Gastrocnemius medialis (tissue), 4 donors: ENCODE measurements around the gene TIGD1. TPM values are rescaled to one million over a fixed set of nuclear protein-coding genes. Genes with fewer than 3 reads are reported as not detected.

ENCODE experiments used
- ATAC-seq, 2 donors: fragments of 150-250 bp; one replicate each; pipeline ENCODE4 v1.9.1; 2016
- DNase-seq, 2 donors: peaks; one replicate each; pipeline ENCODE4 v3.0.0-alpha.2; 2019
- H3K27ac ChIP-seq, 4 donors: fragments of 200-600 bp; sonication (generic); 1 replicate in 1 of 4; 2 replicates in 3 of 4; pipeline ENCODE4 v1.5.1; 2016 to 2018; ENCODE audit warnings: mild to moderate bottlenecking in 2 of 4, moderate library complexity in 1 of 4
- H3K27me3 ChIP-seq, 3 donors: fragments of 200-600 bp; sonication (generic) in 2 of 3; 1 replicate in 1 of 3; 2 replicates in 2 of 3; pipeline versions ENCODE4 v1.5.1 to v1.6.0; 2016 to 2019; ENCODE audit warnings: mild to moderate bottlenecking in 1 of 3, moderate library complexity in 1 of 3
- H3K36me3 ChIP-seq, 2 donors: fragments of 200-600 bp; sonication (generic) in 1 of 2; one replicate each; pipeline ENCODE4 v1.5.1; 2017 to 2018
- H3K4me1 ChIP-seq, 2 donors: fragments of 200-600 bp; sonication (generic) in 1 of 2; one replicate each; pipeline ENCODE4 v1.5.1; 2016 to 2017; ENCODE audit warnings: mild to moderate bottlenecking in 2 of 2
- H3K4me3 ChIP-seq, 4 donors: fragments of 200-600 bp; sonication (generic) in 3 of 4; 1 replicate in 1 of 4; 2 replicates in 3 of 4; pipeline ENCODE4 v1.5.1; 2016 to 2019; ENCODE audit warnings: mild to moderate bottlenecking in 2 of 4
- H3K9me3 ChIP-seq, 3 donors: fragments of 200-600 bp; sonication (generic) in 2 of 3; 1 replicate in 1 of 3; 2 replicates in 2 of 3; pipeline ENCODE4 v1.5.1; 2016 to 2019
- POLR2A ChIP-seq, 2 donors: fragments of 450-650 bp; IDR thresholded peaks; one replicate each; pipeline ENCODE4 v1.6.1; 2017; ENCODE audit warnings: antibody characterized with exemption in 2 of 2, mild to moderate bottlenecking in 2 of 2, moderate library complexity in 2 of 2
- in situ Hi-C, 4 donors: fragments of 200-750 bp; cut with MboI; loops; one replicate each; pipeline versions ENCODE4 v1.15.0 to v1.8.0; 2017; ENCODE audit warnings: low sequenced_read_pairs in 4 of 4
- intact Hi-C: fragments of 100-400 bp; cut with DNase I; formaldehyde crosslinking; loops from one replicate; pipeline ENCODE4 v1.15.1; 2023; ENCODE audit warnings: low total_unique reads
- total RNA-seq, 4 donors: library from RNA; depleted of rRNA; stranded (reverse); fragments of >200 nt; gene quantifications; one replicate each; pipeline versions ENCODE4 v1.1.0 to v1.2.3, GENCODE V29; 2016
- TF ChIP-seq, protein P1 (sequence below), 5 experiments: fragments of 450-650 bp in 3 of 5; fragments of 200-600 bp in 2 of 5; sonication (generic) in 2 of 5; IDR thresholded peaks in 4 of 5; conservative IDR thresholded peaks in 1 of 5; 1 replicate in 4 of 5; 2 replicates in 1 of 5; pipeline ENCODE4 v1.5.1; 2016 to 2019; ENCODE audit warnings: antibody characterized with exemption in 5 of 5, mild to moderate bottlenecking in 3 of 5, moderate library complexity in 3 of 5

TIGD1 gene
- total RNA-seq, 4 donors from 2014 or later: 1.4 to 3.0 (median 2.1) TPM

- TF ChIP-seq, protein P1, sequence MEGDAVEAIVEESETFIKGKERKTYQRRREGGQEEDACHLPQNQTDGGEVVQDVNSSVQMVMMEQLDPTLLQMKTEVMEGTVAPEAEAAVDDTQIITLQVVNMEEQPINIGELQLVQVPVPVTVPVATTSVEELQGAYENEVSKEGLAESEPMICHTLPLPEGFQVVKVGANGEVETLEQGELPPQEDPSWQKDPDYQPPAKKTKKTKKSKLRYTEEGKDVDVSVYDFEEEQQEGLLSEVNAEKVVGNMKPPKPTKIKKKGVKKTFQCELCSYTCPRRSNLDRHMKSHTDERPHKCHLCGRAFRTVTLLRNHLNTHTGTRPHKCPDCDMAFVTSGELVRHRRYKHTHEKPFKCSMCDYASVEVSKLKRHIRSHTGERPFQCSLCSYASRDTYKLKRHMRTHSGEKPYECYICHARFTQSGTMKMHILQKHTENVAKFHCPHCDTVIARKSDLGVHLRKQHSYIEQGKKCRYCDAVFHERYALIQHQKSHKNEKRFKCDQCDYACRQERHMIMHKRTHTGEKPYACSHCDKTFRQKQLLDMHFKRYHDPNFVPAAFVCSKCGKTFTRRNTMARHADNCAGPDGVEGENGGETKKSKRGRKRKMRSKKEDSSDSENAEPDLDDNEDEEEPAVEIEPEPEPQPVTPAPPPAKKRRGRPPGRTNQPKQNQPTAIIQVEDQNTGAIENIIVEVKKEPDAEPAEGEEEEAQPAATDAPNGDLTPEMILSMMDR (IDR thresholded peaks at IDR 0.05 in 4 of 5, conservative IDR thresholded peaks at IDR 0.05 in 1 of 5): no peak
- no peak for TF ChIP-seq POLR2A (IDR thresholded peaks at IDR 0.05)
- no peak for ATAC-seq
- intact Hi-C loops: no loop called here
- H3K27ac ChIP-seq: peak overlapping the region; percentile 85 to 93 (median 88)
- DNase-seq: peak in 1 of 2 donors; percentile 44
- H3K36me3 ChIP-seq: peaks cover 0 to 31% of the 10 kb centered on the region in 2 donors
- in situ Hi-C loops: no loop called here
- H3K9me3 ChIP-seq: no peaks in the 10 kb centered on the region
- no peaks in the 10 kb centered on the region for H3K27me3 ChIP-seq
- peak overlapping the region in 1 of 4 donors; percentile 3 for H3K4me3 ChIP-seq
- peaks cover 43 to 60% of the 10 kb centered on the region in 2 donors for H3K4me1 ChIP-seq
These were observed 27.5 kb upstream of the TIGD1 start for GRCh38 chr2:232577841-232578240.

GRCh38 chr2:232576995-232577394, 26.6 kb upstream of the TIGD1 start:
- H3K4me1 ChIP-seq: peaks cover 42 to 66% of the 10 kb centered on the region in 2 donors
- H3K36me3 ChIP-seq: peaks cover 0 to 29% of the 10 kb centered on the region in 2 donors
- DNase-seq (no peak), ATAC-seq (peak in 1 of 2 donors; percentile 20)
- in situ Hi-C loops (no loop called here), intact Hi-C loops (no loop called here)
- peak overlapping the region; percentile 85 to 93 (median 88) for H3K27ac ChIP-seq
- H3K9me3 ChIP-seq: no peaks in the 10 kb centered on the region
- no peaks in the 10 kb centered on the region for H3K27me3 ChIP-seq
- no peak for TF ChIP-seq POLR2A (IDR thresholded peaks at IDR 0.05)
- TF ChIP-seq, protein P1 (IDR thresholded peaks at IDR 0.05 in 4 of 5, conservative IDR thresholded peaks at IDR 0.05 in 1 of 5): no peak
- peak overlapping the region in 1 of 4 donors; percentile 3 for H3K4me3 ChIP-seq

DNA sequence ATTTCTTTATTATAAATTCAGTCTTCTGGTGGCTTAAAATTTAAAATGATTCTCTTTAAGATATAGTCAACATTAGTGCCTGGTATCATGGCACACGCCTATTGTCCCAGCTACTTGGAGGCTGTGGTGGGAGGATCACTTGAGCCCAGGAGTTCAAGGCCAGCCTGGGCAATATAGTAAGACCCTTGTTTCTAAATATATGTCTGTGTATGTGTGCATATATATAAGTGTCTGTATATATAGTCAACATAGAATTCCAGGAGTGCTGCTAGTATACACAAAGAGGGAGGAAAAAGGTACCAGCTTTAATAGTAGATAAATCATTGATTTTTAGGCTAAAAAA, 25.0 kb upstream of the TIGD1 start:
- intact Hi-C loops (loop anchor here (2.0 kb wide), 2 partner anchors 13 to 25 kb away; partner anchors contain the start of genes EIF4E2 and TIGD1), in situ Hi-C loops (no loop called here)
- no peak for DNase-seq
- peaks cover 0 to 13% of the 10 kb centered on the region in 2 donors for H3K36me3 ChIP-seq
- no peaks in the 10 kb centered on the region for H3K27me3 ChIP-seq
- no peak for ATAC-seq
- peaks cover 52 to 80% of the 10 kb centered on the region in 2 donors for H3K4me1 ChIP-seq
- TF ChIP-seq, protein P1 (IDR thresholded peaks at IDR 0.05 in 4 of 5, conservative IDR thresholded peaks at IDR 0.05 in 1 of 5): no peak
- TF ChIP-seq POLR2A (IDR thresholded peaks at IDR 0.05): no peak
- H3K27ac ChIP-seq: peak overlapping the region; percentile 85 to 93 (median 88)
- H3K9me3 ChIP-seq: no peaks in the 10 kb centered on the region
- peak overlapping the region in 3 of 4 donors; percentile 3 to 49 (median 28) for H3K4me3 ChIP-seq

DNA sequence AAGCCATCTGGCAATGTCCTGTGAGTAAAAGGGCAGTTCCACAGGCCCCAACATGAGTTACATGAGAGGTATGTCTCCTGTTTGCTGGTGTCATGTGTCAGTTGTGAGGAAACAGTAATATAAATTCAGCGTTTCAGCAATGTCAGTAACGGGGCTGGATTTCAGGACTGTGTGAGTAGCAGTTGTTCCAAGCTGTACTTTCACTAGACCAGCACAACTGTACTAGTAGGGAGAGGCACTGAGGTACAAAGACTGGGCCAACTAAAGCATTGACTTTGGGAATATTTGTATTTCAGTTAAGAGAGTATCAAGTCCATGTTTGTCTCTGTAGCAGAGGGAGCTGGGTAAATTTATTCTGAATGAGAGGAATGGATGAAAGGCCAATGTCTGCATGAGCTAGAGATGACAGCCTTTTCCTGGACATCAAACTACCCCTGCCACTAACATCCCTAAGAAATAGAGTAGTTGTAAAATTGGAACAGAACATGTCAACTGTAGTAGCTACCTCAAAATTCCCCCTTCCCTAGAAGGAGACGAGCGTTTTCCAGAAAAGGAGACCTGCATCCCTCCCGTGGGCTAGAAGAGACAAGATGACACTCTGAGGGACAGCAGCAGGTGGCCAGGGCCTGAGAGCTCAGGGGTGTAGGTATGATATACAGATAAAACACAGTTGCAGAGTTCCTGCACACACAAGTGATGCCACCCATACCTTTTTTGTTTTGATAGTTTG, 24.5 kb upstream of the TIGD1 start:
- peak overlapping the region in 3 of 4 donors; percentile 26 to 49 (median 30) for H3K4me3 ChIP-seq
- peak; percentile 82 to 86 for ATAC-seq
- peak overlapping the region; percentile 85 to 93 (median 88) for H3K27ac ChIP-seq
- peak in 1 of 2 donors; percentile 14 for TF ChIP-seq POLR2A (IDR thresholded peaks at IDR 0.05)
- TF ChIP-seq, protein P1 (IDR thresholded peaks at IDR 0.05 in 4 of 5, conservative IDR thresholded peaks at IDR 0.05 in 1 of 5): no peak
- peaks cover 0 to 17% of the 10 kb centered on the region in 2 donors for H3K36me3 ChIP-seq
- peak; percentile 68 to 91 for DNase-seq
- H3K27me3 ChIP-seq: no peaks in the 10 kb centered on the region
- intact Hi-C loops: loop anchor here (2.0 kb wide), 2 partner anchors 14 to 24 kb away; partner anchors contain the start of genes EIF4E2 and TIGD1
- in situ Hi-C loops: no loop called here
- peaks cover 58 to 85% of the 10 kb centered on the region in 2 donors for H3K4me1 ChIP-seq
- no peaks in the 10 kb centered on the region for H3K9me3 ChIP-seq
